ENCODE data around the gene NLRP1. TPM values are rescaled to one million over a fixed set of nuclear protein-coding genes. Genes with fewer than 3 reads are reported as not detected.

NLRP1 gene
- total and polyA plus RNA-seq, 2 of the 13 experiments (the other 11 are each of a cell fraction or from before 2014, with no cell fraction given): 3.4 to 3.7 TPM

Other genes starting within 250 kb of the NLRP1 start
- 130 and 170 TPM in 2 replicates for gene NUP88, start 164.8 kb downstream of the NLRP1 start, total RNA-seq (2016; rRNA removed; fragmentation: Illumina TruSeq; extraction: Trizol)
- gene NUP88, start 164.8 kb downstream of the NLRP1 start, polyA plus RNA-seq (2011; rRNA removed): 39.5 and 48.2 TPM in 2 replicates
- gene RPAIN, start 164.3 kb downstream of the NLRP1 start, total RNA-seq (2016; rRNA removed; fragmentation: Illumina TruSeq; extraction: Trizol): 54.7 and 58.5 TPM in 2 replicates
- gene RPAIN, start 164.3 kb downstream of the NLRP1 start, polyA plus RNA-seq (2011; rRNA removed): 36.3 and 42.1 TPM in 2 replicates
- gene C1QBP, start 145.4 kb downstream of the NLRP1 start, total RNA-seq (2016; rRNA removed; fragmentation: Illumina TruSeq; extraction: Trizol): 631 and 680 TPM in 2 replicates
- 143 and 219 TPM in 2 replicates for gene C1QBP, start 145.4 kb downstream of the NLRP1 start, polyA plus RNA-seq (2011; rRNA removed)
- 20.1 and 34.8 TPM in 2 replicates for gene DHX33, start 115.5 kb downstream of the NLRP1 start, total RNA-seq (2016; rRNA removed; fragmentation: Illumina TruSeq; extraction: Trizol)
- 15.5 and 18.4 TPM in 2 replicates for gene DHX33, start 115.5 kb downstream of the NLRP1 start, polyA plus RNA-seq (2011; rRNA removed)
- 41.4 and 59.3 TPM in 2 replicates for gene DERL2, start 98.3 kb downstream of the NLRP1 start, total RNA-seq (2016; rRNA removed; fragmentation: Illumina TruSeq; extraction: Trizol)
- gene DERL2, start 98.3 kb downstream of the NLRP1 start, polyA plus RNA-seq (2011; rRNA removed): 59.0 and 65.2 TPM in 2 replicates
- gene MIS12, start 97.9 kb downstream of the NLRP1 start, total RNA-seq (2016; rRNA removed; fragmentation: Illumina TruSeq; extraction: Trizol): 28.0 and 28.3 TPM in 2 replicates
- gene MIS12, start 97.9 kb downstream of the NLRP1 start, polyA plus RNA-seq (2011; rRNA removed): 13.4 and 16.2 TPM in 2 replicates

Measured in HepG2 (cell line).